ENCODE measurements around the gene ACADL. TPM values are rescaled to one million over a fixed set of nuclear protein-coding genes. Genes with fewer than 3 reads are reported as not detected.
A peak's percentile ranks its signal among the peaks of the same experiment; 100 is the strongest.

ACADL gene
- total and polyA plus RNA-seq, 2 donors (not counting 3 experiments of a cell fraction or from before 2014, with no cell fraction given), result not detected

DNA sequence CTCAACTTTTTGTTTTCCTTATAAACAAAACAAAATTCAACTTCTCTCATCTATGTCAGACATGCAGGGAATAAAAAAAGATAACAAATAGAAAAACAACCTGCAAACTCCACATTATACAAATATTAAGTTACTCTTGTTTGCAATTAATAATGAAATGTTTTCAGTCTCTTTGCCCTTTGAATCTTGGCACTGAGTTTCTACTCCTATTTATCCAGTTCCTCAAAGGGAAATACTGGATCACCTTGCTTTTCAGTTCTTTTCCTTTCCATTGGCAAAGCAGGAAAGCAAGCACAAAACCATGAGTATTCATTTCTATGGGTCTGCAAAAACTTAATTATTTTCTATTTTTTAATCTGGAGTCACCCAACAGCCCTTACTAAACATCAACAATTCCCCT lies 77.6 kb downstream of the ACADL start:
- FAIRE-seq, result no peak
- CTCF ChIA-PET, result no interaction called here
- no peaks in the 10 kb centered on the region for H4K20me1 ChIP-seq (replicated peaks; ENCODE audit: control insufficient read depth, extremely low read depth, insufficient read depth, low read length)

More for the DNA sequence above, 77.6 kb downstream of the ACADL start:
- Histone ChIP-seq H3K9ac (replicated peaks; ENCODE audit: extremely low read depth, insufficient read depth, low read length) (no peak overlapping the region), H3K36me3 (ENCODE audit: control insufficient read depth in 2 of 2, extremely low read depth in 1 of 2, insufficient read depth in 2 of 2, low read length in 2 of 2) (peaks cover 0 to 2% of the 10 kb centered on the region in 2 experiments), H2AFZ (ENCODE audit: low read depth, low read length) (no peak overlapping the region), H3K79me2 (ENCODE audit: control insufficient read depth, insufficient read depth, low read length) (no peaks in the 10 kb centered on the region), H3K9me3 (replicated peaks; ENCODE audit: control insufficient read depth, insufficient read depth, low read length) (no peaks in the 10 kb centered on the region), H3K9me1 (replicated peaks; ENCODE audit: control insufficient read depth, extremely low read depth, insufficient read depth, low read length) (no peaks in the 10 kb centered on the region), H3K27me3 (ENCODE audit: control insufficient read depth in 2 of 2, insufficient read depth in 2 of 2, low read length in 2 of 2) (no peaks in the 10 kb centered on the region), H3K27ac (ENCODE audit: insufficient read depth, low read depth, low read length) (no peak overlapping the region), H3K4me1 (ENCODE audit: control insufficient read depth, extremely low read depth, insufficient read depth, low read length) (no peaks in the 10 kb centered on the region), H3K4me3 (replicated peaks in 1 of 3; ENCODE audit: insufficient read depth in 1 of 3, low read depth in 1 of 3, low read length in 3 of 3) (no peak overlapping the region), H3K4me2 (ENCODE audit: insufficient read depth, low read length) (no peak overlapping the region)
- POLR2A ChIA-PET, result no interaction called here
- no TSS peak for BruUV-seq (replicated peaks)
- peak; percentile 17 for DNase-seq (ENCODE audit: low read depth, low spot score)
- intact Hi-C loops (cut with micrococcal nuclease) (no loop called here), dilution Hi-C loops (cut with MboI; ENCODE audit: extremely low pct_ligation_motif_present, low sequenced_read_pairs) (no loop called here)
- no peak for TF ChIP-seq FOS (IDR thresholded peaks at IDR 0.05; ENCODE audit: borderline replicate concordance, insufficient read depth, low read length)
- TF ChIP-seq MYC (IDR thresholded peaks at IDR 0.05; ENCODE audit: low read depth, low read length), result no peak
- TF ChIP-seq MAX (IDR thresholded peaks at IDR 0.05; ENCODE audit: insufficient read depth, insufficient read length), result no peak

Small RNA genes lying within 50 kb of the gene (small RNA-seq; reads per million reads assigned to genes)
- gene RF00019 (ENCODE audit: insufficient read depth, insufficient read length, low read depth, low replicate concordance), result not detected

Other genes with a start within 250 kb of the ACADL start
- gene RPE, start 222.8 kb downstream of the ACADL start, total RNA-seq, result 59.7 and 60.7 TPM in 2 replicates
- gene RPE, start 222.8 kb downstream of the ACADL start, polyA plus RNA-seq, result 65.1 and 97.4 TPM in 2 replicates
- 13.4 and 14.0 TPM in 2 replicates for gene KANSL1L, start 54.0 kb downstream of the ACADL start, total RNA-seq
- 2.7 and 4.3 TPM in 2 replicates for gene KANSL1L, start 54.0 kb downstream of the ACADL start, polyA plus RNA-seq
- gene MYL1, start 89.7 kb upstream of the ACADL start, total RNA-seq, result not detected in 2 replicates
- not detected in 2 replicates for gene MYL1, start 89.7 kb upstream of the ACADL start, polyA plus RNA-seq

Data from endothelial cell of umbilical vein (primary cell).